Endothelial cell (in vitro differentiated cells): ENCODE measurements around the gene HSF2. TPM values are rescaled to one million over a fixed set of nuclear protein-coding genes. Genes with fewer than 3 reads are reported as not detected.

Experiments
- DNase-seq: peaks from one replicate; pipeline ENCODE4 v3.0.0; 2021; ENCODE audit warnings: low spot score
- H3K27ac Mint-ChIP-seq: one replicate; pipeline ENCODE4 v1.8.0; 2021; ENCODE audit warnings: mixed read lengths, inconsistent platforms; ENCODE audit not compliant: unreplicated experiment
- H3K27me3 Mint-ChIP-seq: one replicate; pipeline ENCODE4 v1.8.0; 2021; ENCODE audit warnings: mild to moderate bottlenecking, moderate library complexity, mixed read lengths, inconsistent platforms; ENCODE audit not compliant: unreplicated experiment
- H3K36me3 Mint-ChIP-seq: one replicate; pipeline ENCODE4 v1.8.0; 2021; ENCODE audit warnings: mild to moderate bottlenecking, low read depth, mixed read lengths, inconsistent platforms; ENCODE audit not compliant: unreplicated experiment
- H3K4me1 Mint-ChIP-seq: one replicate; pipeline ENCODE4 v1.8.0; 2021; ENCODE audit warnings: mild to moderate bottlenecking, mixed read lengths, inconsistent platforms; ENCODE audit not compliant: unreplicated experiment
- H3K4me3 Mint-ChIP-seq: one replicate; pipeline ENCODE4 v1.8.0; 2021; ENCODE audit warnings: mild to moderate bottlenecking, mixed read lengths, inconsistent platforms; ENCODE audit not compliant: unreplicated experiment
- H3K9me3 Mint-ChIP-seq: one replicate; pipeline ENCODE4 v1.8.0; 2021; ENCODE audit warnings: mixed read lengths, inconsistent platforms; ENCODE audit not compliant: unreplicated experiment
- CTCF ChIP-seq: fragments of 200-600 bp; sonication (generic); IDR thresholded peaks from one replicate; pipeline ENCODE4 v1.5.0; 2021; ENCODE audit warnings: antibody characterized with exemption; ENCODE audit not compliant: unreplicated experiment
- total RNA-seq: library from RNA; stranded (reverse); fragmentation: NEBNext Ultra II Directional; extraction: Animal tissue kit (Norgen Biotek cat#: 25700); gene quantifications from one replicate; pipeline ENCODE4 v1.2.1, GENCODE V29; 2021; ENCODE audit not compliant: unreplicated experiment

Gene HSF2
- total RNA-seq, 1 donor from 2014 or later: 13.9 TPM

- DNase-seq: no peak
- Mint-ChIP-seq H3K9me3 (no peaks in the 10 kb centered on the region), H3K4me3 (no peak overlapping the region), H3K4me1 (peaks cover 8% of the 10 kb centered on the region), H3K27me3 (peaks cover 1% of the 10 kb centered on the region), H3K27ac (no peak overlapping the region), H3K36me3 (no peaks in the 10 kb centered on the region)
- TF ChIP-seq CTCF: no peak
These were observed 12.5 kb downstream of the HSF2 start for GRCh38 chr6:122412001-122412400.

- no peak for TF ChIP-seq CTCF
- no peak for DNase-seq
- no peaks in the 10 kb centered on the region for H3K4me1 Mint-ChIP-seq
These were observed 17.4 kb downstream of the HSF2 start for GRCh38 chr6:122416825-122417224.

GRCh38 chr6:122422003-122422402 lies 22.6 kb downstream of the HSF2 start:
- no peak for DNase-seq
- peaks cover 2% of the 10 kb centered on the region for H3K36me3 Mint-ChIP-seq
- no peak for TF ChIP-seq CTCF
- no peaks in the 10 kb centered on the region for H3K9me3 Mint-ChIP-seq
- H3K4me3 Mint-ChIP-seq: no peak overlapping the region
- H3K27me3 Mint-ChIP-seq: no peaks in the 10 kb centered on the region
- H3K27ac Mint-ChIP-seq: no peak overlapping the region
- H3K4me1 Mint-ChIP-seq: no peaks in the 10 kb centered on the region

More at GRCh38 chr6:122416825-122417224, 17.4 kb downstream of the HSF2 start:
- Mint-ChIP-seq H3K27me3 (no peaks in the 10 kb centered on the region), H3K36me3 (no peaks in the 10 kb centered on the region), H3K9me3 (no peaks in the 10 kb centered on the region), H3K27ac (no peak overlapping the region), H3K4me3 (no peak overlapping the region)

GRCh38 chr6:122422614-122423267 lies 23.3 kb downstream of the HSF2 start:
- Mint-ChIP-seq H3K4me3 (no peak overlapping the region), H3K36me3 (peaks cover 6% of the 10 kb centered on the region), H3K4me1 (no peaks in the 10 kb centered on the region), H3K27me3 (no peaks in the 10 kb centered on the region), H3K9me3 (no peaks in the 10 kb centered on the region), H3K27ac (no peak overlapping the region)
- no peak for TF ChIP-seq CTCF
- DNase-seq: no peak

GRCh38 chr6:122423734-122424133 lies 24.3 kb downstream of the HSF2 start:
- DNase-seq: no peak
- Mint-ChIP-seq H3K9me3 (no peaks in the 10 kb centered on the region), H3K27ac (no peak overlapping the region), H3K4me1 (no peaks in the 10 kb centered on the region), H3K4me3 (no peak overlapping the region), H3K36me3 (peaks cover 6% of the 10 kb centered on the region), H3K27me3 (no peaks in the 10 kb centered on the region)
- no peak for TF ChIP-seq CTCF
